ENCODE results near the gene METTL1.

METTL1 gene

GRCh38 chr12:57735952-57736740 is 35.8 kb downstream of the METTL1 start:
- no peak for DNase-seq

DNA sequence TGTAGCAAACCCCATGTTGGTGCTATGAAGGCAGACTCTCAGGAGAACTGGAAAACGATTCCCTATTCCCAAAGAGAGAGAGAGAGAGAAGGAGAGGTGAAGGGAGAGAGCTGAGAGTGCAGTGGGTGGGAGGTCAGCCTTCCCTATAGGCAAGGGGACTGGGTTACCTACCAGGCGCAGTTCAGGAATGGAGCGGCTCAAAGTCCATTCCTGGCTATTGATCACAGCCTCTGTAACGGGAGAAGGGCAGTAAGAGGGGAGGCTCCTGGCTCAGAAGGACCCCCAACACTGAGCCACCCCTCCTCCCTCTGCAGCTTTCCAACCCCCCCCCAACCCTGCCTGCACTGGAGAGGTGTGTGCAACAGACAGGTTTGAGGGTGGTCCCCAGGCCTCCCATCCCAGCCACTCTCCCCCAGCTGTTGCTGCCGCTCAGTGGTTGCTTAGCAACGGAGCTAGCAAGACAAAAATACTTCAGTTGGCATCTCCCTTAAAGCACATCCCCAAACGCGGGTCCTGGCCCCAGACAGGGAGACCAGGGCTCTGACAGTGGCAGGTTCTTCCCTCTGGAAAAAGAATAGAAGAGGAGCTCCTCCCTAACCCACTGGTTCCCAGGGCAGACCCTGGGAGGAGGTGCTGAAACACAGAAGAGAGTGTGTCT is 36.6 kb downstream of the METTL1 start:
- no peak for DNase-seq

DNA sequence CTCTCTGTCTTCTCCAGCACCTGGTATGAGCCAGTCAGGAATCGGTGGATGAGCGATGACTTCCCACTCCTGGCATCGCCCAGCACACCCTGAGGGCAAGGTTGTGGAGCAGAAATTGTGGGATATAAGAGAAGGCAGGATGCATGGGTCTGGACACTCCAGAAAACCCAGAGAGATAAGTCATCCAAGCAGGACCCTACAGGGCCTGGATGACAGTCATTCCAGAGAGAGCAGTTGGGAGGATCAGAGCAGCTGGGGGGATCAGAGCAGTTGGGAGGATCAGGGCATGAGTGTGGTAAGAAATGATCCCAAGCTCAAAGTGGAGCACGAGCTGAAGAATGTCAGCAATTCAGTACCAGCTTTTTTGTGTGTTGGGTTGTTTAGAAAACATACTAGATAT is 37.3 kb downstream of the METTL1 start:
- DNase-seq, result no peak

GRCh38 chr12:57733928-57734327 is 38.0 kb downstream of the METTL1 start:
- no peak for DNase-seq

- no peak for DNase-seq
These were observed 38.9 kb downstream of the METTL1 start for GRCh38 chr12:57732726-57733593.

GRCh38 chr12:57732270-57732669 is 39.6 kb downstream of the METTL1 start:
- no peak for DNase-seq

- no peak for DNase-seq
These were observed 40.4 kb downstream of the METTL1 start for GRCh38 chr12:57731411-57732080.

- no peak for DNase-seq
These were observed 41.4 kb downstream of the METTL1 start for GRCh38 chr12:57730336-57731067.

DNA sequence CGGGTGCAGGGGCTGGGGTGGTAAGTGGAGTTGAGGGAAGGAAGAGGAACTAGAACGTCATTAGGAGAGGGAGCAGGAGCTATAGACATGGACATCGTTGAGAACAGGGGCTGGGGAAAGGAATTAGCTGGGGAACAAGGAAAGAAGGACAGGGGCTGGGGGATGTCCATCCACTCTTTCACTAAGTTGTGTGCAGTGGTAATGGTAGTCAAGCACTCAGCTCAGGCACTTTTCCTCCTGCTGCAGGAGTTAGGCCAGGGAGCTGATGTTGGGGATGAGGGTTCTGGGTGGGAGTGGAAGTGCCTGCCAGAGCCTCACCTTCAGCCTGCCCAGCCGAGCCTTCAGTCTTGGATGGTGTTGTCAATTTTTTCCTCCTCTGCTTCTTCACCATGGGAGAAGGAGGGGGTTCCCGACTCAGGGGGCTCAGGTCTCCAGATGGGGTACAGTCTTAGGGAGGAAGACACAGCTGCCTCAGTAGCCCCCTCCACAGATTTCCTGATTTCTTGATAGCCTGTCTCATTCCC is 42.5 kb downstream of the METTL1 start:
- no peak for DNase-seq

DNA sequence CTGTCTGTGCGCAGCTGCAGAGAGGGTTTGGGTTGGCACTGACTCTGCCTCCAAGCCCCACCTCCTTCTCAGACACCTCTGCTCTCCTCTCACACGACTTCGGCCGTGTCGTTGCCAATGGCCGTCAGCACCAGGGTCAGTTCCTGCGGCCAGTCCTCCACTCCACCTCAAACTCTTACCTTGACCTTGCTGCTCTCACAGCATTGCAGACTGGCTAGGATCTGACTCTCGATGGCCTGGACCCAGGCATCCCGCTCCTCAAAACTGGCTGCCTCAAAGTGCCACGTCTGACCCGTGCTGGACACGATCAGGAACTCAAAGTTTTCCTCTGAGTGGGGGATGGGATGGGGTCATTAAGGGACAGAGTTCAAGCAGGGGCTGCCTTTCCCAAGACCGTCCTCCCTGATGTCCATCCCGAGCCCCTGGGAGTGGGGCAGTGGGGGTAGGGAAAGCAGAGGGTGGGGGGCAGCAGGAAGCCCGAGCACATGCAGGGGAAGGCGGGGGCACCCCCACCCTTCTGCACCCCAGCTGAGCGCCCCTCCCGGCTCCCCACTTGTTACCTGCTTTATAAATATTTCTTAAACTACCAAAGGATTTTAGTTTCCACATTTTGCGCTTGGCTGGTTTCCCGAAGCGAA is 44.0 kb downstream of the METTL1 start:
- no peak for DNase-seq

DNA sequence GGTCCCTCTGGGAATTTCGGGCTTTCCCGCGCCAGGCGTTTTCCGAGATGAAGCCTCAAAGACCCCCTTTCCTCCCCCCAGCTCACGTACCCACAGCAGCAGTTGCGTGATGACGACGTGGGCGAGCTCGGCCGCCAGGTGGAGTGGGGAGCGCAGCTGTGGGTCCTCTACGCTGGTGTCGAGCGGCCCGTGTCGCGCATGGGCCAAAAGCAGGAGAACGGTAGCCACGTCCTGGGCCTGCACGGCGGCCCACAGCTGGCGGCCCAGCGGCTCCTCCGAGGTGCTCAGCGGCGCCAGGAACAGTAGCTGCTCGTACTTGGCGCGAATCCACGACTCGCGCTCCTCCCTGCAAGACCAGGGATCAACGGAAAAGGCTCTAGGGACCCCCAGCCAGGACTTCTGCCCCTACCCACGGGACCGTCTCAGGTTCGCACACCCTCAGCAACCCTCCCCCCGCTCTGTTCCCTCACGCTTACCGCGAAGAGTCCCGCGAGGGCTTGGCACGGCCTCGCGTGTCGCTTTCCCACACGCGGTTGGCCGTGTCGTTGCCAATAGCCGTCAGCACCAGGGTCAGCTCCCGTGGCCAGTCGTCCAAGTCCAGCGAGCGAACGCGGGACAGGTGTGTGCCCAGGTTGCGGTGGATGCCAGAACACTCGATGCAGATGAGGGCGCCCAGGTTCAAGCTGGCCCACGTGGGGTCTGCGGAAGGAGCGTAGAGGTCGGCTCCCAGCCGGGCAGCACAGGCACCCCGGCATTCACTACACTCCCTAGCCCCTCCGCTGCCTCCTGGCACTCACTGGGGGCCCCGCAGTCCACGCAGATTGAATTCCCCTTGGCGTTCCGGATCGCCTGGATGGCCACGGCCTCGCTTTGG is 44.8 kb downstream of the METTL1 start:
- DNase-seq, result no peak

DNA sequence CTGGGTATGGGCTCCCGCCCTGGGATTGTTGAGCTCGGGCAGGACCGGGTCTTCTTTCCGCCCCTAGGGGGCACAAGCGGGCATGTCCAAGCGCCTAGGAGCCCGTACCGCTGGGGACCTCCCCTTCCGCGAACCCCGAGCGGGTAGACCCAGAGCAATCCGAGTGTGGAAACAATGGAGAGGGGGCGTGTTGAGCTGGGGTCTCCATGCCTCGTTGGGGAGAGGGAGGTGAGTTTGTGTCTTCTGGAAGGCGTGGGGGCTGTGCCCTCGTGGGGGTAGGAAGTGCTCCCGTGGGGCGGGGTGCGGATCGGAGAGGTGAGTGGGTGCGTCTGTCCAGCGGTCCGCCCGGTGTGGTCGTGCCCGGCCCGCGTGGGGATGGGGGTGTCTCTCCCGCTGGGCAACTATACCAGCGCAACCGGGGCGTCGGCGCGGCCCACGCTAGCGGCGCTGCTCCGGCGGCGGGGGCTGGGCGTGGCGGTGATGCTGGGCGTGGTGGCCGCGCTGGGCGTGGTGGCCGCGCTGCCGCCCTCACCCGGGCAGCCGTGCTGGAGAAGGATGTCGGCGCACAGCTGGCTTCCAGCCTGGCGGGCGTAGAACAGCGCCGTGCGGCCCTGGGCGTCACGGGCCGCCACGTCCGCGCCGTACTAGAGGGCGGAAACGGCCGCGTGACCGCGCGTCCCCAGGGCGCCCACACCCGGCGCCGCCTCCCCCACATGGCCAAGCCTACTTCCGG is 45.6 kb downstream of the METTL1 start:
- peak; percentile 29 for DNase-seq

DNA sequence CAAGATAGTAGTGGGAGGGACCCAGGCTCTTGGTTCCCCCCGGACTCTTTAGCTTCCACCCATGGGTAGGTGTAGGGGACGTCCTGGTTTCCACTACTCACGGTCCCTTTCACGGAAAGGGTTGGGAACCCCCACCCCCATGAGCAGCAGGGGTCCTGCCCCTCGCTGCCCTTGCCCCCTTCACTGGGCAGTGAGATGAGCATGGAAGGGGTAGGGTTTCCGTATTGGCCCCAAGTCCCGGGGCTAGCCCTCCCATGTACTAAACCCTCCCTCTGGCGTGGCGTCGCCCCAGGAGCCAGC is 46.1 kb downstream of the METTL1 start:
- no peak for DNase-seq

DNA sequence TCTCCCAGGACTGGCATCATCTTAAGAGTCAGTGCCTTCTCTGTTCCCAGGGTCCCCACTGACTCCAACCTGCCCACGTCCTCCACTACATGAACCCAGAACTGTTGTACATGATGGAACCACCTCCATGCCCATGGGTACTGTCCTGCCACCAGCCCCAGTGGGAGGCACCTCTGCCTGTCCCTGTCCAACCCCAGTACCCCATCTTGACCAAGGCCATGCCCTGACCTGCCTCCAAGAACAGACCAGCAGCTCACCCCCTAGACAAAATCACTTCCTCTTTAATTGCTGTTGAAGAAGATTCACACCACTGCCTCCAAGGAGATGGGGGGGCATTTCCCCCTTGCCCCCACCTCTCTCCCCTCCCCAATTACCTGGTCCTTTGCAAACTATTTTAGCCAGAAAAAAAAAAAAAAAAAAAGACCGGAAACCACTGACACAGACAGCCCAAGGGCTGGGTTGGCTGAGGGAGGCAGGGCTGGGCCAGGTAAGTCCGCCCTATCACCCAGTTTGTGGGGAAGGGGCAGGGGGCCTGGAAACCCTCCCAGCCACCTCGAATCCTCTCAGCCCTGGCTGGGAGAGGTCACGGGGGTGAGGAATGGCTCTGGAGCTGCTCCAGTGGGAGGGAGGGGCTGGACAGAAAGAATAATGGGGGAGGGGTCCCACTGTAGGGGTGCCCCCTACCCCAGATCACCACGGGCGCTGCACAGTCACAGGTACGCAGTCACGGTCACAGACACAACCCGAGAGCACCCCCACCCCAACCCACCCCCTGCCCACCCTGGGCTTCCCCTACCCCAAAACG is 46.8 kb downstream of the METTL1 start:
- DNase-seq, result no peak

- DNase-seq, result no peak
These were observed 47.6 kb downstream of the METTL1 start for GRCh38 chr12:57724003-57724935.

- no peak for DNase-seq
These were observed 48.3 kb downstream of the METTL1 start for GRCh38 chr12:57723630-57723962.

DNA sequence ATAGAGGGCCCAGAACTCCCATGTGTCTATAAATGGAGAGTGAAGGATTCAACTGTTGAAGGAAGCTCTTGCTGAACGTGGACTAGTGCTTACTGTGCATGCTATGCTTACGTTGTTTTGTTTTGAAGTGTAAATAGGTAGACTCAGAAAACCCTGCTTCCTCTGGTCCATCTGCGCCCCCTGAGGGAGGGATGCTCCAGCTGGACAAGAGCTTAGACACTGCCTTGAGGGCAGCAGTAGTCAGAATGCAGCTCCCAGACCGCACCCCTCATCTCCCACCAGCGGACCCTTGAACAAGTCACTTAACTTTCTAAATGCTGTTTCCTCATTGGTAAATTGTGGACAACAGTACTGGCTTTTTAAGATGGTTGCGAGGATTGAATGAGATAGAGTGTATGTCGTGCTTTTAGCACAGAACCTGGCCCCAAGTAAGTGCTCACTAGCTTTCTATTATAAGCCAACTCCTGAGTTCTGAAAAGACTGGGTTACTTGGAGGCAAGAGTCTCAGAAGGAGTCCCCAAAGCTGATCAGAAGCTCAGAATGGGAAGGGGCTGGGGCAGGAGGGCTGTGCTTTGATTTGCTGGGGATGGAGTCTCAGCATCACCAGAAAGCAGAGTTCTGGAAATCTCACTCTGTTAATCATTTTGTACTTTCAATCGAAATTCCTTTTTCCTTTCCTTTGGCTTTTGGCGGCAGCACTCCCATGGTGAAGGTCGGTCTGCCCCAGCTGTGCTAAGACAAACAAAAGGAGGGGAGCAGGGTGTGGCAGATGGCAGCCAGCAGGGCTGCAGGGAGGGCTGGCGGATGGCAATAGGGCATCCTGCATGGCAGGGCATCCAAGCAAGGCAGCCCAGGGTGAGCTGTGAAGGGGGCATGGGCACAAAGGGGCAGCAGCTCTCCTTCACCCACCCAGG is 48.9 kb downstream of the METTL1 start:
- no peak for DNase-seq
